GM18951 (cell line): Measurements from ENCODE around the gene MMD.
"Not testable (repeated sequence)": the region's sequence is repeated elsewhere in the genome, so short reads cannot be mapped to it uniquely, and the experiment has no call there.

ENCODE experiments used
- POLR2A ChIP-seq: IDR thresholded peaks from 4 replicates; pipeline ENCODE4 v1.6.1; 2011; ENCODE audit warnings: mild to moderate bottlenecking; ENCODE audit not compliant: insufficient read length, insufficient read depth; ENCODE audit errors: extremely low read depth
- in situ Hi-C: fragments of 300-500 bp; cut with MboI; formaldehyde crosslinking; loops from one replicate; pipeline ENCODE4 v1.12.0; 2022; ENCODE audit warnings: low sequenced_read_pairs, mixed read lengths, inconsistent platforms; ENCODE audit not compliant: unreplicated experiment

The MMD gene

GRCh38 chr17:55451758-55452138 lies 30.1 kb upstream of the MMD start:
- TF ChIP-seq POLR2A, result no peak
- in situ Hi-C loops, result no loop called here

DNA sequence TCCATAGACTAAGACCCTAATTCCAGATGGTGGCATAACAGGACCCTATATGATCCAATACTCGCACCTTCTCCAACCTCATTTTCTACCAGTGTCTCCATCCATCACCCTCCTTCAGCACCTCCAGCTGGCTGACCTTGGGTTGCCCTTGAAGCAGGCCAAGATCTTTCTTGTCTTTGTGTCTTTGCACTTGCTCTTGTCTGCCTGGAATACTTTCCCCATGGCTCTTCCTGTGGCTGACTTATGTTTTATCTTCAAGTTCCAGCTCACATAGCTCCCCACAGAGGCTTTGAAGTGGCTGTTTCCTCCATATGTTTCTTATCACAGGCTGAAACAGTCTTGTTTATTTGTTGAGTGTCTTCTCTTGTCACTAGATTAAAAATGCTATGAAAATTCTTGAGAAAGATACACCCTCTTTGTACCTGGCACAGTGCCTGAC lies 29.6 kb upstream of the MMD start:
- in situ Hi-C loops, result no loop called here
- TF ChIP-seq POLR2A, result no peak

DNA sequence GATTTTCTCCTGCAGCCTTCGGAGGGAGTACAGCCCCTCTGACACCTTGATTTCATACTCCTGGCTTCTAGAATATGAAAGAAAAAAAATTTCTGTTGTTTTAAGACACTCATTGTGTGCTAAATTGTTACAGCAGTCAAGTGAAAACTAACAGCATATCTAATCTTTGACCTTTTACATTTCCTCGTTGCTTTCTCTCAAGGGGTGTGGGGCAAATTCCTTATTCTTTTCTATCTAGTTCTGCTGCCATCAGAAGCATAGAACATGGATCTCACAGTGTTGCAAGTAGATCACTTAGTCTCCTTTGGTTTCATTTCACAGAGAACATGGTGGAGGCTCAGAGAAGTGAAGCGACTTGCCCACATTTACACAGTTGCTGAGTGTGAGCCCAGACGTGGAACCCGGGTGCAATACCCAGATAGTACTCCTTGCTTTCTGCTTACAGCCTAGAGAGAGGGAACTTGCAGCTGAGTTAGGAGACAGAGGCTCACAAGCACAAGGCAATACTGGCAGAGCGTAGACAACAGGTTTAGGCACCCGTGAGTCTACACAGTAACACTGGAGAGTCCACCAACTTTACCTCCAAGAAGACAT lies 28.7 kb upstream of the MMD start:
- TF ChIP-seq POLR2A, result no peak
- in situ Hi-C loops, result no loop called here

- in situ Hi-C loops, result no loop called here
- no peak for TF ChIP-seq POLR2A
Observed at GRCh38 chr17:55448681-55449080, 27.0 kb upstream of the MMD start.

DNA sequence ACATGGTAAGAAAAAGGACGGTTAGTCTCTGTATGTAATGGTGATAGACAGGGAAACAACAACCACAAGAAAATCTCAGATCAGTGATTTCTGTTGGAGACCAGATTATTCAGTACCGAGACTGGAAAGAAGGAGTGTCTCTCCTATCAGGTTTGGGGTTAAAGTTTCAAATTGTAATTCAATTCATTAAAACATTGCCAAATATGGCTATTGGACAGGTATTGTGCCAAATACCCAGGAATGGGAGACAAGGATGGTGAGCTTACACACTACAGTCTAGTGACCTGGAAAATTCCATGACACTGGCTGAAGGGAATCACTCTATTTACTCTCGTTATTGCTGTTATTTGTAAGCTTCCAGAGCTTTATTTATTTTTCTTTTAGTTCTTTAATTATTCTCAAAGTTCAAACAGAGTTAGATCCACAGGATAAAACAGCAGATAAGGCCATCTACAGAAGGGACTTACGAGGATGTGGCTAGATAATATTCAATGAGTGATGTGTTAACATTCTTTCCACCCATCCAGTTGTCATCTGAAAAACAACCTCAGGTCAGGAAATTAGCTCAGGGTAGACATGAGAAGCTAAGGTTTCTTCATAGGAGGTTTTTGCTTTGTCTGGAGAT lies 25.1 kb upstream of the MMD start:
- no peak for TF ChIP-seq POLR2A
- in situ Hi-C loops, result no loop called here

- in situ Hi-C loops, result not testable (repeated sequence)
Observed at GRCh38 chr17:55446004-55446403, 24.4 kb upstream of the MMD start.

DNA sequence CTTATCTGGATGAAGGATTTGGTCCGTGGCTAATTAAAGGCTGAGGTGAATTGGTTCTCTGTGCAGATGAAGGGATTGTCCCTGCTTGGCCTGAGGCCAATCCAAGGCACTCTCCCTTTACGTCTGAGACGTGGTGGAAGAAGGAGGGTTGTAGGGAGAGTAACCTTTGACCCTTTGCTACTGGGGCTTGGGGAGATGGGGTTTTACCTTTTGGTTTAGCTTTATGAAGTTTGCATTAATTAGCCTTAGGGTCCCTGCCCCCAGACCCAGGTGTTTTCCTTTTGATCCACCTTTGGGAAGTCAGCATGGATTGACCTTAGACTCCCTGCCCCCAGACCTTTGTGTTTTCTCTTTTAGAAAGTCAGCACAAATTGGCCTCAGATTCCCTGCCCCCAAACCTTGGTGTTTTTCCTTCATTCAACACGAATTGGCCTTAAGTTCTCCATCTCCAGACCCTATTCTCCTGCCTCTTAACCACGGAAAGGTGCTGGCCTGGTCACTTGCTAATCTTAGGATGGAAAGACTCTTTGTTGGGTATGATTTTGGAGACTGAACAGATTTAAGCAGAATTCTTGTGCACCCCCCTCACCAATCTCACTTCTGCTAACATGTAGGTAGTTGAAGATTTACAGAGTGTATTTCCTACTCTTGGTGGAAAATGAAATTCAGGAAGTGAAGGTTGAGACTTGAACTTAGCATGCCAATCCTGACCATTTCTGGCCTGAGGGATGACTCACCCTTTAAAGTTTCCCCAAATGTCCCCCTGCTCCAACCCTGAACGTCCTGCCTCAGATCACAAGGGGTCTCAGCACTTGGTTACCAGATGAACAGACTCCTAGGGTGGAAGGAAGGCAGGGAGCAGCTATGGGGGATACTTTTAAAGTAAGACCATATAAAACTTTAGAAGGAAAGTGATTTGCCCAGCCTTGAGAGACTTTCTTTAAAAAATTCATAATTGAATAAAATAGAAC lies 23.1 kb upstream of the MMD start:
- in situ Hi-C loops, result no loop called here
- TF ChIP-seq POLR2A, result peak; percentile 19

DNA sequence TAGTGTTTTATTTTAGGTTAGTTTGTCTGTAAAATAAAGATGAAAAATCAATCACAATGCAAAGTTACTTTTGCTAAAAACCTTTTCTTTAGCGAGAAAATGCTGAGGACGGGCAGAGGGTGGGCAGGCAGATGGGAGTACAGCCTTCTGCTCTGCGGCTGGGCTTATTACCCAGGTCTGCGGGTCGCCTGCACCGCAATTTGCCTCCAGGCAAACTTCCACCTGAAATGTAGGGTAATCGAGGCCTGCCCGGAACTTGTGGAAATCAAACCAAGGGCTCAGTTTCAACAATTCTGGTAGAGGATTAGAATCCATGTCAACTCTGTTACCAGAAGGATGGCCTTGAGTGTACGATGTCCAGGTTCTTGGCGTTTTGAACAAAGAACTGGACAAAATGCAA lies 22.3 kb upstream of the MMD start:
- TF ChIP-seq POLR2A, result no peak
- in situ Hi-C loops, result no loop called here

DNA sequence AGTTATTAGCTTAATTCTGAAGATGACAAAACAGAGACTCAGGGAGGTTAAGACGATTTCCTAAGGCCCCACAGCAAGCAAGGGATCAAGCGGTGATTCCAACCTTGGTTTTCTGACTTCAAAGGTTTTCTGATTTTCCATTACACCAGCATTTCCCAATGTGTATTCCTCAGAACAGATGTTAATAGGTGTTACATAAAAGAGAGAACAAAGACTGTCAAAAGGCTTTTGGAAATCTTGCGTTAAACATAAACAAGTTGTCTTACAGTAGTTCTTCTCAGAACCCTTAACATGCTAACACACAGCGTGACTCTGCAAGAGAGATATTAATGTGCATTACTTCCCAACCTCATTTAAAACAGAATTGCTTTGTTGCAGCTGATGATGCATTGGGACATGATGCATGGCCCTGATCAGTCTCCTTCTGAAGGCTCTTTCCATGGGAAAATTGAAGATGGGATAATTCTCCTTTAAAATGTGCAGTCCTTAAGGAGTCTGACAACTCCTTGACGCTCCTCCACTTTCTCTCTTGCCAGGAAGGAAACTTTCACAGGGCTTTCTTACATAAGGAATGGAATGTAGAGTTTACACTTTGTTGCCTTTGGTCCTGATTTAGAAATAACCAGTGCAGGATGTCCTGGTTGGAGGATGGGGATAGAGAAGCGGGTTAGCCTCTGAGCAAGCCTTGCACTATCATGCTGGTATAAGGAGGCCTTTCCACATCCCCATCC lies 21.5 kb upstream of the MMD start:
- in situ Hi-C loops, result no loop called here
- TF ChIP-seq POLR2A, result no peak

DNA sequence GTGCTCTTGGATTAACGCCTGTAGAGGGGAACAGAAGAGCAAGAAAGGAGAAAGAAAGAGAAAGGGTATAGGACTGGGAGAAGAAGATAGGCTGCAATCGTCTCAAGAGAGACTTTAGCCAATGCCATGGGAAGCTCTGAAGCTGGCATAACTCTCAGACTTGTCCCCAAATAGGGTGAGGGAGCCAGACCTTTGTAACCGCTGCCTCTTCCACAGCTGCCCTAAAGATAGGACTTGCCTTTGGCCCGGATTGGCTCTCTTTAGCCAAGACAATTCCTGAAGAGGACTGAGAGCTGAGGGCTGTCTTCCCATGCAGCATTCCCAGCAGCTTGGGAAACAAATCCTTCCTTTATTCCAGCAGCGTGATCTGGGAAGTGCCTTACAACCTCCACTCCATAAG lies 20.8 kb upstream of the MMD start:
- no peak for TF ChIP-seq POLR2A
- in situ Hi-C loops, result no loop called here

DNA sequence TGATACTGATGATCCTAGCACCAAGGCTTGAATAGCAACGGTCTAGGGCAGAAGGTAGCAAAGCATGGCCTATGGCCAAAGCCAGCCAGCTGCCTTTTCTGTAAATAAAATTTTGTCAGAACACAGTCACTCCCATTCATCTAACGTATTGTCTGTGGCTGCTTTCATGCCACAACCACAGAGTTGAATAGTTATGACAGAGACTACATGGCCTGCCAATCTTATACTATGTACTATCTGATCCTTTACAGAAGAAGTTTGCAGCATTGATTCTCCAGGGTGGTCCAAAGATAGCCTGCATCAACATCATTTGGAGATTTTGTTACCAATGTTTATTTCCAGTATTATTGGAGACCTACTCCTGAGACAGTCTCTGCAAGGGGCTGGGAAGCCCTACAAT lies 19.9 kb upstream of the MMD start:
- no peak for TF ChIP-seq POLR2A
- in situ Hi-C loops, result no loop called here

- TF ChIP-seq POLR2A, result no peak
- in situ Hi-C loops, result no loop called here
Observed at GRCh38 chr17:55440391-55440790, 18.8 kb upstream of the MMD start.

- in situ Hi-C loops, result no loop called here
- no peak for TF ChIP-seq POLR2A
Observed at GRCh38 chr17:55437159-55437605, 15.5 kb upstream of the MMD start.
